ENCODE measurements around the gene HTRA3.
A peak's percentile ranks its signal among the peaks of the same experiment; 100 is the strongest.

The HTRA3 gene

GRCh38 chr4:8310306-8310705, 40.8 kb downstream of the HTRA3 start:
- Mint-ChIP-seq H3K4me3 (no peak overlapping the region), H3K9me3 (peaks cover 24% of the 10 kb centered on the region), H3K27me3 (ENCODE audit: low read depth) (peaks cover 15% of the 10 kb centered on the region), H3K4me1 (peaks cover 13% of the 10 kb centered on the region), H3K36me3 (ENCODE audit: low read depth) (peaks cover 3% of the 10 kb centered on the region), H3K27ac (peak overlapping the region in 1 of 3 experiments; percentile 33)
- TF ChIP-seq CTCF (IDR thresholded peaks at IDR 0.05; ENCODE audit: unreplicated experiment in 3 of 3), result no peak

GRCh38 chr4:8311101-8312068, 41.8 kb downstream of the HTRA3 start:
- TF ChIP-seq CTCF (IDR thresholded peaks at IDR 0.05; ENCODE audit: unreplicated experiment in 3 of 3), result no peak
- Mint-ChIP-seq H3K27ac (no peak overlapping the region), H3K9me3 (peaks cover 24% of the 10 kb centered on the region), H3K4me3 (no peak overlapping the region), H3K36me3 (ENCODE audit: low read depth) (peaks cover 3% of the 10 kb centered on the region), H3K27me3 (ENCODE audit: low read depth) (peaks cover 12% of the 10 kb centered on the region), H3K4me1 (peaks cover 21% of the 10 kb centered on the region)

- H3K27ac Mint-ChIP-seq, result no peak overlapping the region
- no peak for TF ChIP-seq CTCF (IDR thresholded peaks at IDR 0.05; ENCODE audit: unreplicated experiment in 3 of 3)
- H3K9me3 Mint-ChIP-seq, result peaks cover 24% of the 10 kb centered on the region
- H3K27me3 Mint-ChIP-seq (ENCODE audit: low read depth), result peaks cover 12% of the 10 kb centered on the region
- no peak overlapping the region for H3K4me3 Mint-ChIP-seq
- H3K4me1 Mint-ChIP-seq, result peaks cover 26% of the 10 kb centered on the region
- peaks cover 3% of the 10 kb centered on the region for H3K36me3 Mint-ChIP-seq (ENCODE audit: low read depth)
These were observed 42.5 kb downstream of the HTRA3 start for GRCh38 chr4:8312069-8312445.

- Mint-ChIP-seq H3K27ac (no peak overlapping the region), H3K9me3 (peaks cover 24% of the 10 kb centered on the region), H3K4me3 (no peak overlapping the region), H3K36me3 (ENCODE audit: low read depth) (peaks cover 3% of the 10 kb centered on the region), H3K4me1 (peaks cover 34% of the 10 kb centered on the region), H3K27me3 (ENCODE audit: low read depth) (peaks cover 12% of the 10 kb centered on the region)
- no peak for TF ChIP-seq CTCF (IDR thresholded peaks at IDR 0.05; ENCODE audit: unreplicated experiment in 3 of 3)
These were observed 43.4 kb downstream of the HTRA3 start for GRCh38 chr4:8312976-8313375.

GRCh38 chr4:8314691-8315255, 45.2 kb downstream of the HTRA3 start:
- Mint-ChIP-seq H3K27me3 (ENCODE audit: low read depth) (peaks cover 11% of the 10 kb centered on the region), H3K9me3 (peaks cover 24% of the 10 kb centered on the region), H3K36me3 (ENCODE audit: low read depth) (peaks cover 3% of the 10 kb centered on the region), H3K4me3 (no peak overlapping the region), H3K27ac (peak overlapping the region in 1 of 3 experiments; percentile 95), H3K4me1 (peaks cover 45% of the 10 kb centered on the region)
- TF ChIP-seq CTCF (IDR thresholded peaks at IDR 0.05; ENCODE audit: unreplicated experiment in 3 of 3), result no peak

Data from nephron (organoid).